Measurements from ENCODE around the gene AGBL4. TPM values are rescaled to one million over a fixed set of nuclear protein-coding genes. Genes with fewer than 3 reads are reported as not detected.
A peak's percentile ranks its signal among the peaks of the same experiment; 100 is the strongest.
"Not testable (repeated sequence)": the region's sequence is repeated elsewhere in the genome, so short reads cannot be mapped to it uniquely, and the experiment has no call there.

The AGBL4 gene
- total RNA-seq, 2 experiments from 2014 or later = not detected

DNA sequence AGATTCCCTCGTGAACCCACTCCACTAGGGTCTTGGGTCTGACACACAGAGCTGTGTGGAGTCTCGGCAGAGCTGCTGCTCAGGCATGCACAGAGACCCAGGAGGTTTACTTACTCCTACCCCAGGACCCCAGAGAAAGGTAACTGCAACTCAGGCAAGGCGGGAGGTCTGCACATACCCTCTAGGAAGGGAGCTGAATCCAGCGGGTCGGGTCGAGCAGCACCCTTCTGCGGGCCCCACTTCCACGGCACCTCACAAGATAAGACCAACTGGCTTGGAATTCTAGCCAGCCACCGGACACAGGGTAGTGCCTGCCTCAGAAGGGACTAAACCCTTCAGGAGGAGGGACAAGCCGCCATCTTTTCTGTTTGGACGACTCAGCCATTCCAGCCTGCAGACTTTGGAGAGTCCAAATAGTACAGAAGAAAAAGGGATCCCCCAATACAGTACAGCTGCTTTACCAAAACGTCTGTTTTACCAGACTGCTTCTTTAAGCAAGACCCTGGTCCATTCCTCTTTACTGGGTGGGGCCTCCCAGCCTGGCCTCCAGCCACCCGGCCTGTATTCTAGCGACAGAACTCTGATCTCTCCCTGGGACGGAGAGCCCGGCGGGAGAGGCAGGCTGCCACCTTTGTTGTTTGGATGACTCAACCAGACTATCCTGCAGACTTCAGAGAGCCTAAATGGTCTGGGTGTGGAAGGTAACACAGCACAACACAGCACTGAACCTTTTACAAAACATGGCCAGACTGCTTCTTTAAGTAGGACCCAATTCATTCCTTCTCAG, 692.5 kb downstream of the AGBL4 start:
- H3K4me3 Mint-ChIP-seq = no peak overlapping the region
- H3K9me3 Mint-ChIP-seq (ENCODE audit: low read depth) = no peaks in the 10 kb centered on the region
- no peak for ATAC-seq
- no peaks in the 10 kb centered on the region for H3K27me3 Mint-ChIP-seq
- H3K27ac Mint-ChIP-seq = no peak overlapping the region
- POLR2A ChIA-PET = no interaction called here
- H3K36me3 Mint-ChIP-seq (ENCODE audit: low read depth) = no peaks in the 10 kb centered on the region
- H3K4me1 Mint-ChIP-seq = no peaks in the 10 kb centered on the region
- intact Hi-C loops (cut with DNase I, micrococcal nuclease) = no loop called here
- CTCF ChIA-PET = no interaction called here
- no peak for DNase-seq

DNA sequence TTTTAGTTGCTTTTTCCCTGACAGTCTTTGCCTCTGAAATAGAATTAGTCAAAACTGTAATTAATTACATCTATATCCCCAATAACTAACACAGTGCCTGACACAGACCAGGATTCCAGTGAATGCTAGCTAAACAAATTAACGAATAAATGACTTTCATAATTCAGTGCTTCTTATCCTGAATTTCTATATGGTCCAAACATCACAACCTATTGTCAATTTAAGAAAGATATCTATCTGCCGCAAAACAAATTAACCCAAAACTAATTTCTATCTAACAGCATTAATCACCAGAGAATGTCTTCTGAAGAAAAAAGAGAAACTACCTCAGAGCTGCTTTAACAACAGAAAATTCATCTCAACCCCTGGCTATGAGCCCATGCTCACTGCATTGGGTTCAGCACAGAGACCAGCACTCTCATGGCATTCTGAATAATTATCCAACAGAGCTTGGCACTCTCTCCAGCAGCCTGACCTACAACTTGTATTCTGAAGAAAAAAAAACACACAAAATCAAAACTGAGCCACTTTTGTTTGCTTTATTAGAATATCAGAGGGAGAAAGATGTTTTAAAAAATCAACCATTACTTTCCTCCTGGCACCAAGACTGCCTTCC, 699.7 kb downstream of the AGBL4 start:
- intact Hi-C loops (cut with DNase I, micrococcal nuclease) = no loop called here
- H3K4me1 Mint-ChIP-seq = no peaks in the 10 kb centered on the region
- ATAC-seq (no peak), DNase-seq (no peak)
- ChIA-PET POLR2A (no interaction called here), CTCF (no interaction called here)
- no peaks in the 10 kb centered on the region for H3K36me3 Mint-ChIP-seq (ENCODE audit: low read depth)
- H3K27me3 Mint-ChIP-seq = no peaks in the 10 kb centered on the region
- H3K4me3 Mint-ChIP-seq = no peak overlapping the region
- no peak overlapping the region for H3K27ac Mint-ChIP-seq
- no peaks in the 10 kb centered on the region for H3K9me3 Mint-ChIP-seq (ENCODE audit: low read depth)

DNA sequence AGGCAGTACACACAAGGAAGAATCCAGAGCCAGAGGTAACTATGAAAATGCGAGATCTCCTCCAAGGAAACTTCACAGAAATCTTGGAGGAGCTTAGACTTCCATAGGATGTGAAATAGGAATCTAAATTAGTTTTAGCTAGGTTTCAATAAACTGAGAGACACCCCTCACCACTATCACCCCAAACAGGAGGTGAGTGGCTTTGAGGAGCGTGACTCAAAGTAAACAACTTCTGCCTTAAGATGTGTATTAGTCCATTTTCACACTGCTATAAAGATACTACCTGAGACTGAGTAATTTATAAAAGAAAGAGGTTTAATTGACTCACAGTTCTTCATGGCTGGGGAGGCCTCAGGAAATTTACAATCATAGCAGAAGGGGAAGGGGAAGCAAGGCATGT, 703.3 kb downstream of the AGBL4 start:
- CTCF ChIA-PET; H3K4me3 Mint-ChIP-seq; H3K9me3 Mint-ChIP-seq (ENCODE audit: low read depth); H3K27me3 Mint-ChIP-seq; DNase-seq; H3K4me1 Mint-ChIP-seq; H3K27ac Mint-ChIP-seq; POLR2A ChIA-PET; intact Hi-C loops (cut with DNase I, micrococcal nuclease); ATAC-seq; H3K36me3 Mint-ChIP-seq (ENCODE audit: low read depth): not testable (repeated sequence)

GRCh38 chr1:49319426-49319963, 704.3 kb downstream of the AGBL4 start:
- Mint-ChIP-seq H3K4me1 (no peaks in the 10 kb centered on the region), H3K27ac (no peak overlapping the region), H3K27me3 (peaks cover 2% of the 10 kb centered on the region), H3K4me3 (no peak overlapping the region), H3K36me3 (ENCODE audit: low read depth) (no peaks in the 10 kb centered on the region), H3K9me3 (ENCODE audit: low read depth) (no peaks in the 10 kb centered on the region)
- ChIA-PET POLR2A (no interaction called here), CTCF (no interaction called here)
- intact Hi-C loops (cut with DNase I, micrococcal nuclease) = no loop called here
- ATAC-seq (no peak), DNase-seq (no peak)

- Mint-ChIP-seq H3K36me3 (ENCODE audit: low read depth) (no peaks in the 10 kb centered on the region), H3K27me3 (peaks cover 2% of the 10 kb centered on the region), H3K9me3 (ENCODE audit: low read depth) (no peaks in the 10 kb centered on the region), H3K4me1 (no peaks in the 10 kb centered on the region), H3K4me3 (no peak overlapping the region), H3K27ac (no peak overlapping the region)
- DNase-seq = no peak
- POLR2A ChIA-PET = no interaction called here
- intact Hi-C loops (cut with DNase I, micrococcal nuclease) = no loop called here
- CTCF ChIA-PET = no interaction called here
- no peak for ATAC-seq
These were observed 705.5 kb downstream of the AGBL4 start for GRCh38 chr1:49318218-49318617.

DNA sequence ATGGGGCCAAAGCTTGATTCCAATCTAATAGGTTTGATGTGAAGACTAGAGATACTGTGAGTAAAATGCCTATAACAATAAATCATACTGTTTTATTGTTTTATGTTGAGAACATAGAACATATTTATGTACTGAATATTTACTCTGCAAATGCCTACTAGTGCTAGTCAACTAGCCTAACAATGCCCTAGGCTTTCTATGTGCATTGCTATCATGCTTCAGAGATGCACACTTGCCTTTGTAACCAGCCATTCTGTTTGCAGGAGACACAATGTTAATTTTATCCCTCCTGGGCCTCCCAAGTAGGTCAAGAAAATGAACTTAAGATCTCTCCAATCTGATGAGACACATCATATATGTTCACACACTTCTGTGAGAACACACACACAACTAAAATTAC, 716.3 kb downstream of the AGBL4 start:
- H3K9me3 Mint-ChIP-seq (ENCODE audit: low read depth) = peaks cover 10% of the 10 kb centered on the region
- ChIA-PET CTCF (no interaction called here), POLR2A (no interaction called here)
- intact Hi-C loops (cut with DNase I, micrococcal nuclease) = no loop called here
- no peak for DNase-seq
- no peak for ATAC-seq
- H3K4me1 Mint-ChIP-seq = peaks cover 2% of the 10 kb centered on the region
- no peaks in the 10 kb centered on the region for H3K36me3 Mint-ChIP-seq (ENCODE audit: low read depth)
- H3K27me3 Mint-ChIP-seq = no peaks in the 10 kb centered on the region
- no peak overlapping the region for H3K4me3 Mint-ChIP-seq
- no peak overlapping the region for H3K27ac Mint-ChIP-seq

- Mint-ChIP-seq H3K9me3 (ENCODE audit: low read depth) (peaks cover 13% of the 10 kb centered on the region), H3K4me3 (no peak overlapping the region), H3K36me3 (ENCODE audit: low read depth) (no peaks in the 10 kb centered on the region), H3K4me1 (peaks cover 2% of the 10 kb centered on the region), H3K27ac (no peak overlapping the region), H3K27me3 (no peaks in the 10 kb centered on the region)
- ChIA-PET POLR2A (no interaction called here), CTCF (interaction anchor here (0.5 kb wide), 1 partner anchor 1790 kb away, joined by 3 read pairs; no protein-coding TSS in a partner anchor)
- ATAC-seq (peak; percentile 71), DNase-seq (no peak)
- intact Hi-C loops (cut with DNase I, micrococcal nuclease) = no loop called here
These were observed 717.2 kb downstream of the AGBL4 start for GRCh38 chr1:49306507-49307070.

- peaks cover 15% of the 10 kb centered on the region for H3K9me3 Mint-ChIP-seq (ENCODE audit: low read depth)
- ATAC-seq; H3K27ac Mint-ChIP-seq; intact Hi-C loops (cut with DNase I, micrococcal nuclease); DNase-seq; H3K4me1 Mint-ChIP-seq; POLR2A ChIA-PET; H3K36me3 Mint-ChIP-seq (ENCODE audit: low read depth); CTCF ChIA-PET; H3K27me3 Mint-ChIP-seq; H3K4me3 Mint-ChIP-seq: not testable (repeated sequence)
These were observed 721.4 kb downstream of the AGBL4 start for GRCh38 chr1:49302400-49302799.

GRCh38 chr1:49298304-49298703, 725.5 kb downstream of the AGBL4 start:
- H3K4me3 Mint-ChIP-seq = no peak overlapping the region
- no peaks in the 10 kb centered on the region for H3K27me3 Mint-ChIP-seq
- peaks cover 8% of the 10 kb centered on the region for H3K9me3 Mint-ChIP-seq (ENCODE audit: low read depth)
- H3K4me1 Mint-ChIP-seq = no peaks in the 10 kb centered on the region
- ATAC-seq (no peak), DNase-seq (no peak)
- CTCF ChIA-PET = no interaction called here
- POLR2A ChIA-PET = no interaction called here
- intact Hi-C loops (cut with DNase I, micrococcal nuclease) = no loop called here
- H3K27ac Mint-ChIP-seq = no peak overlapping the region
- H3K36me3 Mint-ChIP-seq (ENCODE audit: low read depth) = no peaks in the 10 kb centered on the region

GRCh38 chr1:49297783-49298182, 726.0 kb downstream of the AGBL4 start:
- Mint-ChIP-seq H3K4me3 (no peak overlapping the region), H3K4me1 (no peaks in the 10 kb centered on the region), H3K27ac (no peak overlapping the region), H3K27me3 (no peaks in the 10 kb centered on the region), H3K9me3 (ENCODE audit: low read depth) (peaks cover 7% of the 10 kb centered on the region), H3K36me3 (ENCODE audit: low read depth) (no peaks in the 10 kb centered on the region)
- POLR2A ChIA-PET = no interaction called here
- intact Hi-C loops (cut with DNase I, micrococcal nuclease) = no loop called here
- CTCF ChIA-PET = no interaction called here
- DNase-seq (no peak), ATAC-seq (no peak)

DNA sequence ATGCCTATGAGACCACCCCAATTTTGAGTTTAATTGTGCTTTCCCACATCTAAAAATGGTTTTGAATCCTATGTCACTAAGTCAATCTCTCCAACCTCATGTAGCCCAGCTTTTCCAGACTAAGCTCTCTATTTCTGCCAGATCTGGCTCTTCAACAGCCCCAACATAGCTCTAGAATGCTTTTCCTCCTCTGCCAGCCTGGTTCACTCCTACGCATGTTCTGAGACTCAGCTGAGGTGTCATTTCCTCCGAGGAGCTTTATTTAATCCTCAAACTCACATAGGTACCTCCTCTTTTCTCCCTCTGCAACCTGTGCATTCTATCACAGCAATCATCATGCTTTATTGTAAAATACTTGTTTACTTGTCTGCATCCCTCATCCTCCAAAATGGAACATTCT, 729.2 kb downstream of the AGBL4 start:
- POLR2A ChIA-PET = no interaction called here
- ATAC-seq = no peak
- Mint-ChIP-seq H3K4me3 (no peak overlapping the region), H3K9me3 (ENCODE audit: low read depth) (peaks cover 5% of the 10 kb centered on the region), H3K27me3 (no peaks in the 10 kb centered on the region), H3K36me3 (ENCODE audit: low read depth) (no peaks in the 10 kb centered on the region), H3K27ac (no peak overlapping the region), H3K4me1 (no peaks in the 10 kb centered on the region)
- CTCF ChIA-PET = interaction anchor here (0.6 to 0.7 kb wide), 2 partner anchors 17 to 262 kb away, joined by 3 read pairs; no protein-coding TSS in a partner anchor
- intact Hi-C loops (cut with DNase I, micrococcal nuclease) = no loop called here
- no peak for DNase-seq

GRCh38 chr1:49293016-49293415, 730.7 kb downstream of the AGBL4 start:
- intact Hi-C loops (cut with DNase I, micrococcal nuclease) = no loop called here
- ATAC-seq = no peak

More at GRCh38 chr1:49293016-49293415, 730.7 kb downstream of the AGBL4 start:
- CTCF ChIA-PET = no interaction called here
- Mint-ChIP-seq H3K4me3 (no peak overlapping the region), H3K36me3 (ENCODE audit: low read depth) (no peaks in the 10 kb centered on the region), H3K4me1 (no peaks in the 10 kb centered on the region), H3K27ac (no peak overlapping the region), H3K9me3 (ENCODE audit: low read depth) (peaks cover 7% of the 10 kb centered on the region), H3K27me3 (no peaks in the 10 kb centered on the region)
- no peak for DNase-seq
- POLR2A ChIA-PET = no interaction called here

All from activated CD4-positive, alpha-beta T cell treated with anti-CD3 and anti-CD28 coated beads for 36 hours (primary cell).